AG04450 (cell line): ENCODE data around the gene UBE3D. TPM values are rescaled to one million over a fixed set of nuclear protein-coding genes. Genes with fewer than 3 reads are reported as not detected.

Experiments used
- CTCF ChIA-PET: fragments of 300-600, 350-600 bp; formaldehyde crosslinking; extraction: SDS; loops from one replicate; lab custom pipeline; 2022; ENCODE audit warnings: antibody characterized with exemption, inconsistent platforms; lab: Charles Lee
- POLR2A ChIA-PET: fragments of 350-600 bp; formaldehyde crosslinking; extraction: SDS; loops from one replicate; lab custom pipeline; 2021; ENCODE audit warnings: antibody characterized with exemption, inconsistent platforms; lab: Yijun Ruan, JAX
- DNase-seq: peaks from one replicate; pipeline ENCODE4 v3.0.0-alpha.2; 2011; ENCODE audit warnings: low read depth, low spot score
- H3K27ac ChIP-seq: one replicate; pipeline ENCODE4 v1.5.1; 2012; ENCODE audit warnings: low read depth, low read length, control low read depth
- H3K27me3 ChIP-seq: one replicate; pipeline ENCODE4 v1.6.0; 2012; ENCODE audit warnings: low read length; ENCODE audit not compliant: control insufficient read depth, insufficient read depth
- H3K4me3 ChIP-seq: 2 replicates; pipeline ENCODE4 v1.5.1; 2011; ENCODE audit warnings: mild to moderate bottlenecking, low read depth, low read length, control low read depth
- H3K9me3 ChIP-seq: 2 replicates; pipeline ENCODE4 v1.5.1; 2012; ENCODE audit warnings: low read length; ENCODE audit not compliant: control insufficient read depth, insufficient read depth
- CTCF ChIP-seq: IDR thresholded peaks from 2 replicates; pipeline ENCODE4 v1.5.1; 2011; ENCODE audit warnings: low read depth, low read length, control low read depth, inconsistent platforms
- polyA plus RNA-seq: library from polyadenylated mRNA; depleted of rRNA; stranded (reverse); fragments of >200 nt; gene quantifications from 2 replicates; pipeline ENCODE4 v1.2.3, GENCODE V29; 2011

UBE3D gene
- polyA plus RNA-seq, 1 experiment, result 6.4 TPM

GRCh38 chr6:83069633-83070032 lies 4.0 kb upstream of the UBE3D start:
- H3K9me3 ChIP-seq, result no peaks in the 10 kb centered on the region
- no peak overlapping the region for H3K27ac ChIP-seq
- ChIA-PET CTCF (interaction anchor here (0.8 to 9.1 kb wide), 5 partner anchors 12 to 467 kb away, joined by 3 to 534 read pairs (median 3); partner anchors contain the start of gene PRSS35), POLR2A (no interaction called here)
- no peak for TF ChIP-seq CTCF
- H3K27me3 ChIP-seq, result no peaks in the 10 kb centered on the region
- H3K4me3 ChIP-seq, result no peak overlapping the region
- no peak for DNase-seq

GRCh38 chr6:83068616-83069015 lies 3.0 kb upstream of the UBE3D start:
- no peaks in the 10 kb centered on the region for H3K9me3 ChIP-seq
- ChIA-PET POLR2A (interaction anchor here (2.5 kb wide), 1 partner anchor 146 kb away, joined by 9 read pairs; no protein-coding TSS in a partner anchor), CTCF (interaction anchor here (0.8 to 9.1 kb wide), 11 partner anchors 10 to 820 kb away, joined by 3 to 534 read pairs (median 49); partner anchors contain the start of gene PRSS35)
- TF ChIP-seq CTCF, result no peak
- H3K27me3 ChIP-seq, result no peaks in the 10 kb centered on the region
- peak overlapping the region; percentile 85 for H3K4me3 ChIP-seq
- no peak for DNase-seq
- no peak overlapping the region for H3K27ac ChIP-seq

- peak; percentile 81 for DNase-seq
These were observed 2.1 kb upstream of the UBE3D start, which contains the start of gene DOP1A for GRCh38 chr6:83067448-83068439. Gene DOP1A (plus strand): TSS chr6:83067671. CDS start chr6:83096978, 29,307 bp downstream.

GRCh38 chr6:83062225-83062624 lies 3.4 kb downstream of the UBE3D start:
- Histone ChIP-seq H3K27me3 (no peaks in the 10 kb centered on the region), H3K9me3 (no peaks in the 10 kb centered on the region), H3K27ac (no peak overlapping the region), H3K4me3 (no peak overlapping the region)
- no peak for DNase-seq
- CTCF ChIA-PET, result no interaction called here
- POLR2A ChIA-PET, result no interaction called here
- no peak for TF ChIP-seq CTCF

More at GRCh38 chr6:83067448-83068439, 2.1 kb upstream of the UBE3D start, which contains the start of gene DOP1A:
- ChIA-PET CTCF (interaction anchor here (0.6 to 9.1 kb wide), 92 partner anchors 7 to 898 kb away, joined by 3 to 534 read pairs (median 8); partner anchors contain the start of genes CYB5R4, PGM3, PRSS35 and RWDD2A), POLR2A (interaction anchor here (1.2 to 2.5 kb wide), 3 partner anchors 116 to 445 kb away, joined by 4 to 9 read pairs (median 5); partner anchors contain the start of gene PRSS35)
- H3K4me3 ChIP-seq, result peak within 1 kb of the TSS; percentile 85
- H3K27me3 ChIP-seq, result no peaks in the 10 kb centered on the region
- TF ChIP-seq CTCF, result peak; percentile 99
- H3K9me3 ChIP-seq, result no peaks in the 10 kb centered on the region
- no peak within 1 kb of the TSS for H3K27ac ChIP-seq
